Neural cell (in vitro differentiated cells): ENCODE measurements around the gene CSMD2. TPM values are rescaled to one million over a fixed set of nuclear protein-coding genes. Genes with fewer than 3 reads are reported as not detected.

ENCODE experiments used
- H2AFZ ChIP-seq: fragments of 200-600, 300-800 bp; sonication (generic), shearing (Covaris generic); 2 replicates; pipeline ENCODE4 v1.6.0; 2014; ENCODE audit warnings: low read depth, mild to moderate bottlenecking, antibody characterized with exemption, low read length, moderate library complexity
- H3F3A ChIP-seq: fragments of 200-600 bp; shearing (Covaris generic); 2 replicates; pipeline ENCODE4 v1.6.1; 2016; ENCODE audit warnings: mild to moderate bottlenecking, moderate library complexity, mixed read lengths, antibody characterized with exemption, low read length; ENCODE audit not compliant: insufficient read depth, poor library complexity, severe bottlenecking
- H3K27ac ChIP-seq: fragments of 200-600, 300-800 bp; sonication (generic), shearing (Covaris generic); 2 replicates; pipeline ENCODE4 v1.5.1; 2014; ENCODE audit warnings: mild to moderate bottlenecking, low read length, moderate library complexity
- H3K27me3 ChIP-seq: fragments of 300-800, 200-600 bp; sonication (generic), shearing (Covaris generic); 2 replicates; pipeline ENCODE4 v1.6.0; 2014; ENCODE audit warnings: mild to moderate bottlenecking, low read depth, low read length, moderate library complexity; ENCODE audit not compliant: insufficient read depth
- H3K36me3 ChIP-seq: fragments of 300-800, 200-600 bp; sonication (generic), shearing (Covaris generic); 2 replicates; pipeline ENCODE4 v1.5.1; 2014; ENCODE audit warnings: mild to moderate bottlenecking, antibody characterized with exemption, low read length, moderate library complexity; ENCODE audit not compliant: insufficient read depth
- H3K4me2 ChIP-seq: fragments of 300-800, 200-600 bp; sonication (generic), shearing (Covaris generic); 2 replicates; pipeline ENCODE4 v1.6.0; 2014; ENCODE audit warnings: mild to moderate bottlenecking, low read length
- H3K4me3 ChIP-seq: fragments of 300-800, 200-600 bp; sonication (generic), shearing (Covaris generic); 2 replicates; pipeline ENCODE4 v1.5.1; 2014; ENCODE audit warnings: mild to moderate bottlenecking, low read length, moderate library complexity
- H3K79me2 ChIP-seq: fragments of 200-600 bp; shearing (Covaris generic); replicated peaks from 2 replicates; pipeline ENCODE4 v1.6.0; 2014; ENCODE audit warnings: mild to moderate bottlenecking, low read length, moderate library complexity; ENCODE audit not compliant: insufficient read depth
- H3K9ac ChIP-seq: fragments of 300-800, 200-600 bp; sonication (generic), shearing (Covaris generic); 2 replicates; pipeline ENCODE4 v1.6.1; 2016; ENCODE audit warnings: mild to moderate bottlenecking, low read length, mixed read lengths
- H3K9me2 ChIP-seq: fragments of 200-600 bp; shearing (Covaris generic); 2 replicates; pipeline ENCODE4 v1.6.1; 2016; ENCODE audit warnings: mild to moderate bottlenecking, low read length, mixed read lengths; ENCODE audit not compliant: insufficient read depth
- H3K9me3 ChIP-seq: fragments of 200-600, 300-800 bp; sonication (generic), shearing (Covaris generic); 2 replicates; pipeline ENCODE4 v1.6.1; 2016; ENCODE audit warnings: mild to moderate bottlenecking, mixed run types, low read length, moderate library complexity, mixed read lengths
- H4K20me1 ChIP-seq: fragments of 200-600 bp; shearing (Covaris generic); 2 replicates; pipeline ENCODE4 v1.6.1; 2016; ENCODE audit warnings: mild to moderate bottlenecking, mixed run types; ENCODE audit not compliant: insufficient read depth
- CTCF ChIP-seq: fragments of 450-650 bp; IDR thresholded peaks from 2 replicates; pipeline ENCODE4 v1.5.1; 2014; ENCODE audit warnings: antibody characterized with exemption, mild to moderate bottlenecking, moderate library complexity; ENCODE audit not compliant: poor library complexity, severe bottlenecking
- EP300 ChIP-seq: fragments of 450-650 bp; conservative IDR thresholded peaks from 2 replicates; pipeline ENCODE4 v1.6.1; 2014; ENCODE audit warnings: antibody characterized with exemption, mild to moderate bottlenecking, moderate library complexity; ENCODE audit not compliant: poor library complexity, severe bottlenecking
- EZH2 ChIP-seq: fragments of 200-600, 300-800 bp; shearing (Covaris generic), sonication (generic); IDR thresholded peaks from 2 replicates; pipeline ENCODE4 v1.6.1; 2014; ENCODE audit warnings: antibody characterized with exemption, low read length, borderline replicate concordance, mild to moderate bottlenecking; ENCODE audit not compliant: insufficient read depth, poor library complexity, severe bottlenecking
- MXI1 ChIP-seq: fragments of 450-650 bp; conservative IDR thresholded peaks from 2 replicates; pipeline ENCODE4 v1.6.1; 2014; ENCODE audit warnings: antibody characterized with exemption, mild to moderate bottlenecking; ENCODE audit not compliant: poor library complexity, severe bottlenecking
- POLR2AphosphoS5 ChIP-seq: IDR thresholded peaks from 2 replicates; pipeline ENCODE4 v1.6.1; 2012
- RAD21 ChIP-seq: fragments of 450-650 bp; conservative IDR thresholded peaks from 2 replicates; pipeline ENCODE4 v1.6.1; 2014; ENCODE audit warnings: antibody characterized with exemption, mild to moderate bottlenecking, moderate library complexity
- REST ChIP-seq: IDR thresholded peaks from 2 replicates; pipeline ENCODE4 v1.6.1; 2012; ENCODE audit warnings: borderline replicate concordance
- SMC3 ChIP-seq: fragments of 450-650 bp; conservative IDR thresholded peaks from 2 replicates; pipeline ENCODE4 v1.6.1; 2014; ENCODE audit warnings: antibody characterized with exemption, mild to moderate bottlenecking, moderate library complexity; ENCODE audit not compliant: poor library complexity
- TAF1 ChIP-seq: IDR thresholded peaks from 2 replicates; pipeline ENCODE4 v1.6.1; 2012; ENCODE audit warnings: low read depth
- polyA plus RNA-seq: library from polyadenylated mRNA; depleted of rRNA; stranded (reverse); fragments of >200 nt; gene quantifications from 2 replicates; pipeline ENCODE4 v1.2.3, GENCODE V29; 2014

The CSMD2 gene
- polyA plus RNA-seq, 1 donor from 2014 or later = 9.6 TPM

- TF ChIP-seq REST (no peak), EP300 (no peak), MXI1 (no peak), RAD21 (no peak), POLR2AphosphoS5 (no peak), EZH2 (no peak), TAF1 (no peak), SMC3 (no peak), CTCF (no peak)
- Histone ChIP-seq H3K4me2 (no peak overlapping the region), H4K20me1 (no peaks in the 10 kb centered on the region)
Observed at GRCh38 chr1:33946836-33947235, 218.2 kb downstream of the CSMD2 start.

GRCh38 chr1:33944846-33945245 is 220.2 kb downstream of the CSMD2 start:
- no peak overlapping the region for H2AFZ ChIP-seq
- H4K20me1 ChIP-seq = no peaks in the 10 kb centered on the region
- no peak overlapping the region for H3K9ac ChIP-seq
- H3K4me2 ChIP-seq = no peak overlapping the region
- no peaks in the 10 kb centered on the region for H3K9me2 ChIP-seq
- TF ChIP-seq EP300 (no peak), SMC3 (no peak), REST (no peak), MXI1 (no peak), RAD21 (no peak), EZH2 (no peak), POLR2AphosphoS5 (no peak), TAF1 (no peak), CTCF (no peak)
- H3K79me2 ChIP-seq = no peaks in the 10 kb centered on the region
- H3K36me3 ChIP-seq = no peaks in the 10 kb centered on the region
- no peak overlapping the region for H3K4me3 ChIP-seq
- no peaks in the 10 kb centered on the region for H3K9me3 ChIP-seq
- no peak overlapping the region for H3K27ac ChIP-seq
- H3K27me3 ChIP-seq = no peaks in the 10 kb centered on the region
- H3F3A ChIP-seq = no peaks in the 10 kb centered on the region

More at GRCh38 chr1:33946836-33947235, 218.2 kb downstream of the CSMD2 start:
- Histone ChIP-seq H3K27ac (no peak overlapping the region), H3K36me3 (no peaks in the 10 kb centered on the region), H3F3A (no peaks in the 10 kb centered on the region), H2AFZ (no peak overlapping the region), H3K9me3 (no peaks in the 10 kb centered on the region), H3K9me2 (no peaks in the 10 kb centered on the region), H3K9ac (no peak overlapping the region), H3K4me3 (no peak overlapping the region), H3K27me3 (no peaks in the 10 kb centered on the region), H3K79me2 (no peaks in the 10 kb centered on the region)
